SK-N-SH treated with all-trans-retinoic acid at 6 μM for 48 hours (cell line): Measurements from ENCODE around the gene ABI2.
"Not testable (repeated sequence)": the region's sequence is repeated elsewhere in the genome, so short reads cannot be mapped to it uniquely, and the experiment has no call there.

Source experiments
- ATAC-seq: fragments of 200-7000 bp; cut with Tn5 transposase; 3 replicates; pipeline ENCODE4 v1.9.1; 2020; ENCODE audit warnings: mild to moderate bottlenecking, moderate library complexity
- ARNTL ChIP-seq: fragments of 450-650 bp; formaldehyde crosslinking; IDR thresholded peaks from 2 replicates; pipeline ENCODE4 v1.5.0; 2020; ENCODE audit warnings: low read depth, mild to moderate bottlenecking, moderate library complexity, borderline replicate concordance
- CSDC2 ChIP-seq: fragments of 250-450 bp; sonication (Bioruptor Pico); IDR thresholded peaks from 2 replicates; pipeline ENCODE4 v1.5.0; 2020; ENCODE audit warnings: mild to moderate bottlenecking, moderate library complexity
- ESRRG ChIP-seq: fragments of 250-450 bp; sonication (Bioruptor Pico); IDR thresholded peaks from 2 replicates; pipeline ENCODE4 v1.6.1; 2021; ENCODE audit warnings: mild to moderate bottlenecking
- GLIS3 ChIP-seq: fragments of 250-450 bp; sonication (Bioruptor Pico); IDR thresholded peaks from 2 replicates; pipeline ENCODE4 v1.5.0; 2020; ENCODE audit warnings: mild to moderate bottlenecking, moderate library complexity
- ISL1 ChIP-seq: fragments of 250-450 bp; sonication (Bioruptor Pico); IDR thresholded peaks from 2 replicates; pipeline ENCODE4 v2.1.2; 2022; ENCODE audit warnings: mild to moderate bottlenecking, moderate library complexity
- OSR1 ChIP-seq: fragments of 250-450 bp; sonication (Bioruptor Pico); IDR thresholded peaks from 2 replicates; pipeline ENCODE4 v1.8.0; 2022; ENCODE audit warnings: moderate library complexity, mild to moderate bottlenecking, inconsistent platforms
- PATZ1 ChIP-seq: fragments of 250-450 bp; sonication (Bioruptor Pico); IDR thresholded peaks from 2 replicates; pipeline ENCODE4 v1.8.0; 2020; ENCODE audit warnings: mild to moderate bottlenecking, moderate library complexity, borderline replicate concordance
- PPARA ChIP-seq: fragments of 250-450 bp; sonication (Bioruptor Pico); IDR thresholded peaks from 2 replicates; pipeline ENCODE4 v1.5.0; 2020; ENCODE audit warnings: mild to moderate bottlenecking, borderline replicate concordance
- RARB ChIP-seq: fragments of 250-450 bp; sonication (Bioruptor Pico); IDR thresholded peaks from 2 replicates; pipeline ENCODE4 v1.8.0; 2021; ENCODE audit warnings: mild to moderate bottlenecking, moderate library complexity
- SNAI2 ChIP-seq: fragments of 250-450 bp; sonication (Bioruptor Pico); IDR thresholded peaks from 2 replicates; pipeline ENCODE4 v1.5.0; 2020; ENCODE audit warnings: mild to moderate bottlenecking, moderate library complexity
- TCF4 ChIP-seq: fragments of 250-450 bp; sonication (Bioruptor Pico); IDR thresholded peaks from 2 replicates; pipeline ENCODE4 v1.8.0; 2021; ENCODE audit warnings: mild to moderate bottlenecking, moderate library complexity, borderline replicate concordance
- TOX ChIP-seq: fragments of 250-450 bp; sonication (Bioruptor Pico); IDR thresholded peaks from 2 replicates; pipeline ENCODE4 v1.8.0; 2021; ENCODE audit warnings: mild to moderate bottlenecking, moderate library complexity, borderline replicate concordance
- ZC3H10 ChIP-seq: fragments of 250-450 bp; sonication (Bioruptor Pico); IDR thresholded peaks from 2 replicates; pipeline ENCODE4 v1.5.1; 2021; ENCODE audit warnings: mild to moderate bottlenecking, moderate library complexity
- ZFP30 ChIP-seq: fragments of 450-650 bp; formaldehyde crosslinking; IDR thresholded peaks from 2 replicates; pipeline ENCODE4 v1.5.0; 2022; ENCODE audit warnings: mild to moderate bottlenecking, moderate library complexity
- ZNF565 ChIP-seq: fragments of 450-650 bp; formaldehyde crosslinking; conservative IDR thresholded peaks from 2 replicates; pipeline ENCODE4 v1.5.0; 2020; ENCODE audit warnings: low read depth, mild to moderate bottlenecking, moderate library complexity
- ZNF70 ChIP-seq: fragments of 450-650 bp; formaldehyde crosslinking; IDR thresholded peaks from 2 replicates; pipeline ENCODE4 v1.5.0; 2020; ENCODE audit warnings: mild to moderate bottlenecking, moderate library complexity
- ZNF8 ChIP-seq: fragments of 450-650 bp; formaldehyde crosslinking; IDR thresholded peaks from 2 replicates; pipeline ENCODE4 v1.5.0; 2020; ENCODE audit warnings: mild to moderate bottlenecking, moderate library complexity
- TF ChIP-seq, protein P1 (sequence below): fragments of 250-450 bp; sonication (Bioruptor Pico); IDR thresholded peaks from 2 replicates; pipeline ENCODE4 v1.5.0; 2020; ENCODE audit warnings: mild to moderate bottlenecking, moderate library complexity
- TF ChIP-seq, protein P2 (sequence below): fragments of 250-450 bp; sonication (Bioruptor Pico); IDR thresholded peaks from 2 replicates; pipeline ENCODE4 v1.5.1; 2021; ENCODE audit warnings: mild to moderate bottlenecking, moderate library complexity

Gene ABI2

GRCh38 chr2:203282101-203282500, 46.1 kb upstream of the ABI2 start:
- no peak for ATAC-seq
- TF ChIP-seq ARNTL (no peak), TOX (CRISPR knock-in tag) (no peak), ESRRG (CRISPR knock-in tag) (no peak), ZNF8 (CRISPR knock-in tag) (no peak), TCF4 (CRISPR knock-in tag) (no peak), ISL1 (CRISPR knock-in tag) (no peak), PATZ1 (CRISPR knock-in tag) (no peak), RARB (CRISPR knock-in tag) (no peak), ZNF70 (CRISPR knock-in tag) (no peak), CSDC2 (no peak), PPARA (CRISPR knock-in tag) (no peak)
- TF ChIP-seq, protein P1, sequence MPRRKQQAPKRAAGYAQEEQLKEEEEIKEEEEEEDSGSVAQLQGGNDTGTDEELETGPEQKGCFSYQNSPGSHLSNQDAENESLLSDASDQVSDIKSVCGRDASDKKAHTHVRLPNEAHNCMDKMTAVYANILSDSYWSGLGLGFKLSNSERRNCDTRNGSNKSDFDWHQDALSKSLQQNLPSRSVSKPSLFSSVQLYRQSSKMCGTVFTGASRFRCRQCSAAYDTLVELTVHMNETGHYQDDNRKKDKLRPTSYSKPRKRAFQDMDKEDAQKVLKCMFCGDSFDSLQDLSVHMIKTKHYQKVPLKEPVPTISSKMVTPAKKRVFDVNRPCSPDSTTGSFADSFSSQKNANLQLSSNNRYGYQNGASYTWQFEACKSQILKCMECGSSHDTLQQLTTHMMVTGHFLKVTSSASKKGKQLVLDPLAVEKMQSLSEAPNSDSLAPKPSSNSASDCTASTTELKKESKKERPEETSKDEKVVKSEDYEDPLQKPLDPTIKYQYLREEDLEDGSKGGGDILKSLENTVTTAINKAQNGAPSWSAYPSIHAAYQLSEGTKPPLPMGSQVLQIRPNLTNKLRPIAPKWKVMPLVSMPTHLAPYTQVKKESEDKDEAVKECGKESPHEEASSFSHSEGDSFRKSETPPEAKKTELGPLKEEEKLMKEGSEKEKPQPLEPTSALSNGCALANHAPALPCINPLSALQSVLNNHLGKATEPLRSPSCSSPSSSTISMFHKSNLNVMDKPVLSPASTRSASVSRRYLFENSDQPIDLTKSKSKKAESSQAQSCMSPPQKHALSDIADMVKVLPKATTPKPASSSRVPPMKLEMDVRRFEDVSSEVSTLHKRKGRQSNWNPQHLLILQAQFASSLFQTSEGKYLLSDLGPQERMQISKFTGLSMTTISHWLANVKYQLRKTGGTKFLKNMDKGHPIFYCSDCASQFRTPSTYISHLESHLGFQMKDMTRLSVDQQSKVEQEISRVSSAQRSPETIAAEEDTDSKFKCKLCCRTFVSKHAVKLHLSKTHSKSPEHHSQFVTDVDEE (CRISPR knock-in tag) = no peak

DNA sequence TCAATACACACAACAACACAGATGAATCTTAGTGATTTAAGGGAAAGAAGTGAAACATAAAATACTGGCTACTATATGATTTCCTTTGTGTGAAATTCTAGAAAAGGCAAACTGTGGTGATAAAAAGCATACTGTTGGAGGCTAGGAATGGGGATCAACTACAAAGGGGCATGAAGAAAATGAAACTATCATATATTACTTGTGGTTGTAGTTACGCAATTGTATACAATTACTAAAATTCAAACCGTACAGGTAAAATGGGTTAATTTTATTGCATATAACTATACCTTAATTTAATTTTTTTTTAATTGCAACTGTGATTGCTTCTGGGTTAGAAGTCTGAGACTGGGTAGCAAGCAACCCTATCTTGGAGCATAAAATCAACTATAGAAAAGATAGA, 41.7 kb upstream of the ABI2 start:
- TF ChIP-seq ZC3H10 (CRISPR knock-in tag) (no peak), ZNF8 (CRISPR knock-in tag) (no peak), ZFP30 (no peak), PPARA (CRISPR knock-in tag) (no peak), PATZ1 (CRISPR knock-in tag) (no peak), ZNF565 (CRISPR knock-in tag) (no peak), OSR1 (CRISPR knock-in tag) (no peak), ESRRG (CRISPR knock-in tag) (no peak), CSDC2 (no peak)
- TF ChIP-seq, protein P2, sequence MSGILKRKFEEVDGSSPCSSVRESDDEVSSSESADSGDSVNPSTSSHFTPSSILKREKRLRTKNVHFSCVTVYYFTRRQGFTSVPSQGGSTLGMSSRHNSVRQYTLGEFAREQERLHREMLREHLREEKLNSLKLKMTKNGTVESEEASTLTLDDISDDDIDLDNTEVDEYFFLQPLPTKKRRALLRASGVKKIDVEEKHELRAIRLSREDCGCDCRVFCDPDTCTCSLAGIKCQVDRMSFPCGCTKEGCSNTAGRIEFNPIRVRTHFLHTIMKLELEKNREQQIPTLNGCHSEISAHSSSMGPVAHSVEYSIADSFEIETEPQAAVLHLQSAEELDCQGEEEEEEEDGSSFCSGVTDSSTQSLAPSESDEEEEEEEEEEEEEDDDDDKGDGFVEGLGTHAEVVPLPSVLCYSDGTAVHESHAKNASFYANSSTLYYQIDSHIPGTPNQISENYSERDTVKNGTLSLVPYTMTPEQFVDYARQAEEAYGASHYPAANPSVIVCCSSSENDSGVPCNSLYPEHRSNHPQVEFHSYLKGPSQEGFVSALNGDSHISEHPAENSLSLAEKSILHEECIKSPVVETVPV = no peak
- ATAC-seq = no peak

GRCh38 chr2:203301667-203302066, 26.5 kb upstream of the ABI2 start:
- TF ChIP-seq TOX (CRISPR knock-in tag) (no peak), ZNF565 (CRISPR knock-in tag) (no peak), CSDC2 (no peak), ZNF70 (CRISPR knock-in tag) (no peak), ZFP30 (no peak), GLIS3 (no peak), ESRRG (CRISPR knock-in tag) (no peak), PPARA (CRISPR knock-in tag) (no peak), SNAI2 (CRISPR knock-in tag) (no peak), OSR1 (CRISPR knock-in tag) (no peak), PATZ1 (CRISPR knock-in tag) (no peak)
- no peak for ATAC-seq

DNA sequence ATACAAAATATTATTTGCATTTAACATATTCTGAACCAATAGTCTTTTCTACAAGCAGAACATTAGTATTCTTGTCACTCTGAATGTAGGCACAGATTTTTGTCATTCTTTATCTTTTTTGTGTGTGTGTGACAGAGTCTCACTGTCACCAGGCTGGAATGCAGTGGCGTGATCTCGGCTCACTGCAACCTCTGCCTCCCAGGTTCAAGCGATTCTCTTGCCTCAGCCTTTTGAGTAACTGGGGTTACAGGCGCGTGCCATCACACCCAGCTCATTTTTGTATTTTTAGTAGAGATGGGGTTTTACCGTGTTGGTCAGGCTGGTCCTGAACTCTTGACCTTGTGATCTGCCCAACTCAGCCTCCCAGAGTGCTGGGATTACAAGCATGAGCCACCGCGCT, 25.6 kb upstream of the ABI2 start:
- ATAC-seq = not testable (repeated sequence)
